NCI-H2227 (cell line): Measurements from ENCODE around the gene SYT8.
A peak's percentile ranks its signal among the peaks of the same experiment; 100 is the strongest.

ENCODE experiments used
- DNase-seq: peaks from one replicate; lab custom pipeline; 2025; ENCODE audit not compliant: unreplicated experiment; lab: John Stamatoyannopoulos, UW

Gene SYT8

DNA sequence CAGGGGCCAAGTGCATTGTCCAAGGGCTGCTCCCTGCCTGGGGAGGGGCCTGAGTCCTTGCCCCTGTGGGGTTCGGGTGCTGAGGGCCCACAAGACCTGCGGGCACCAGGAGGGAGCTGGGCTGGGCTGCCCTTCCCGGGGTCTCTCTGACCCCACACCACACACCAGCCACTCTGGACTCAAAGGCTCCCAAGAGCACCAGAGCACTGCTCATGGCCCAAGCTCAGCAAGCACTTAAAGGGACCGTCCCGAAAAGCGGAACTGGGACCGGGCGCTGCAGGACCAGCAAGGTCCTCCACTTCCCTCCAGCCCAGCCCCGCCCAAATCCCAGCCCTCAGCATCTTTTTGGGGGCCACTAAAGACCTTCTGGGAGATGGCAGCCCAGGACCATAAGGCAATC, 23.4 kb downstream of the SYT8 start:
- no peak for DNase-seq

DNA sequence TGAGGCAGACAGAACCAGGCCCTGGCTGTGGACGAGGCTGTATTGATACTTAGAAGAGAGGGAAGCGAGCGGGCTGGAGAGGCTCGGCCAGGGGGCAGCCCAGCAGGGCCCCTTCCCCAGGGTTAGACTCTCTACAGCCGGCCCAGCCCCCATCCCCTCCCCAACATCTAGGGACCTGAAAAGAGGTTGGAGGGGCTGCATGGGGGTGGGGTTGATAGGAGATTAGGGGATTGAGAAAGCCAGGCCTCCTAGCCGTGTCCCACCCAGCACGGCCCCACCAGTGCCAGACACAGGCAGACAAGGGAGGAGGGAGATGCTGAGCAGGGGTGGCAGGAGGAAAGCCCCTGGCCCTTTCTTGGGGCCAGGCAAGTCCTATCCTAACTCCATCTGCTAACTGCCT, 23.8 kb downstream of the SYT8 start:
- DNase-seq = no peak

DNA sequence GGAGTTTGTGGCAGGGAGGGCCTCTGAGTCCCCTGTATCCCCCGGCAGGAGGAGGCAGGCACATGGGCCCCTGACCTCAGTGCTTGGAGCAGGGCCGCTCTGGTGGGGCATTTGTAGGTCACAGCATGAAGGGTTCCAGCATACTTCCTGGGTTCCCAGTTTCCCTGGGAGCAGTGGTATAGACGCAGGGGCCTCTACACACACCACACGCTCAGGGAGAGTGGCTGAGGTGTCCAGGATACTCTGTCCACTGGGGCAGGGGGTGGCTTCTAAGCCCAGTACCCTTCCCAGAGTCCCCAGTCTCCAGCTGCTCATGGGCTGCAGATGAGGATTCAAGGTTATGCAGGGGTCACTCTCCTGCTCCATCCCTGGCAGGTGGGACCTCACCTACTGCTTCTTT, 24.2 kb downstream of the SYT8 start:
- no peak for DNase-seq

DNA sequence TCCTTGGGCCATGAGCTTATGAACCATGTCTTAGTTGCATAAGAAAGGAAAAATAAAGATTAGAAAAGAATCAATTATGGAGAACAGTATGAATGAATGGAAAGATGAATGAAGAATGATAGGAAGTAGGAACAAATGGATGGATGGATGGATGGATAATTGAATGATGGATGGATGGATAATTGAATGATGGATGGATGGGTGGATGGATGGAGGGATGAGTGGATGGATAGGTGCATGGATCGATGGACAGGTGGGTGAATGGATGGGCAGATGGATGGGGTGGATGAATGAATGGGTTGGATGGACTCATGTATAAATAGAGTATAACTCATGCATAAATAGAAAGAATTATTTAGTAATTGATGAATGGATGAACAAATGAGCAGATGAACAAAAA, 25.3 kb downstream of the SYT8 start:
- no peak for DNase-seq

DNA sequence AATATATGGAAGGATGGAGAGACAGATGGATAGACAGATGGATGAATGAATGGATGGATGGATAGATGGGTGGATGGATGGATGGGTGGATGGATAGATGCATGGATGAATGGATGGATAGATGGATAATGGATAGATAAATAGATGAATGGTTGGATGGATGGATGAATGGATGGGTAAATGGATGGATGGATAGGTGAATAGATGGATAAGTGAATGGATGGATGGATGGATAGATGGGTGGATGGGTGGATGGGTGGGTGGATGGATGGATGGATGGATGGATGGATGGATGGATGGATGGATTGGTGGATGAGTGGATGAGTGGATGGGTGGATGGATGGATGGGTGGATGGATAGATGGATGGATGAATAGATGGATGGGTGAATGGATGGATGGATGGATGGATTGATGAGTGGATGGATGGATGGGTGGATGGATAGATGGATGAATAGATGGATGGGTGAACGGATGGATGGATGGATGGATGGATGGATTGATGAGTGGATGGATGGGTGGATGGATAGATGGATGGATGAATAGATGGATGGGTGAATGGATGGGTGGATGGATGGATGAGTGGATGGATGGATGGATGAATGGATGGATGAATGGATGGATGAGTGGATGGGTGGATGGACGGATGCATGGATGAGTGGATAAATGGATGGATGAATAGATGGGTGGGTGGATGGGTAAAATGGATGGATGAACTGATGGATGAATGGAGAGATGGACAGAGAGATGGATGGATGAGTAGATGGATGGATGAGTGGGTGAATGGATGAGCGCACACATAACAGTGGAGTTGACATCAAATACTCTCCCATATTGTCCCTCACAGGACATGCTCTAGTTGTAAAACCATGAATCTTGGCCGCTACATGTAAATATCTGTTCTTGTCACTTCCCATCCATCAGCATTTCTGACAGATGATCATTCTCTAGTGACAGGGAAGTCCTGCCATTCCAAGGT, 26.9 kb downstream of the SYT8 start:
- DNase-seq = no peak

DNA sequence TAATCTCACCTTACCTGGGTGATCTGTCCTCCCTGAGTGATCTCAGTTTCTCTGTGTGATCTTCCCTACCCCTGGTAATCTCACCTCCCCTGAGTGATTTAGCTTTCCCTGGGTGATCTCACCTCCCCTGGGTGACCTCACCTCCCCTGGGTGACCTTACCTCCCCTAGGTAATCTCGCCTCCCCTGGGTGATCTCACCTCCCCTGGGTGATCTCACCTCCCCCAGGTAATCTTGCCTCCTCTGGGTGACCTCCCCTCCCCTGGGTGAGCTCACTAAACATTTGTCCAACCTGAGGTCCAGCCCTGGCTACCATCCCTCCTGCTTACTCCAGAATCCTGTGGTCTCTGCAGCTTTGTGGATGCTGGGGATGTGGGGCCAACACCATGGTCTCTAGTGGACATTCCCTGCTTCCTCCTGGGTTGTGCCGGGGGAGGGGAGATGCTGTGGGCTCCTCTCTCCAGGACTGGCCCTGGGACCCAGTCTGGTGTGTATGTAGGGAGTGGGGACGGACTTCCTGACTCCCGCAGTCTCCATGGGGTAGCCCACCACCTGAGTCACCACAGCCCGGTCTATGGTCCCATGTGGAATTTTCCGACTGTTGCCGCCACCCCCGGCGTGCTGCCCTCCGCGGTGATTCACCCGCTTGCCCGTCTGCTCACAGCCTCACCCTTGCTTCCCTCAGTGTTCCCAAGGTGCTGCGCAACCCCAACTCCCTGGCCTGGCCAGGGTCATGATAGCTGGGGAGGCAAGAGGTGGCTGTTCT, 28.0 kb downstream of the SYT8 start:
- DNase-seq = no peak

DNA sequence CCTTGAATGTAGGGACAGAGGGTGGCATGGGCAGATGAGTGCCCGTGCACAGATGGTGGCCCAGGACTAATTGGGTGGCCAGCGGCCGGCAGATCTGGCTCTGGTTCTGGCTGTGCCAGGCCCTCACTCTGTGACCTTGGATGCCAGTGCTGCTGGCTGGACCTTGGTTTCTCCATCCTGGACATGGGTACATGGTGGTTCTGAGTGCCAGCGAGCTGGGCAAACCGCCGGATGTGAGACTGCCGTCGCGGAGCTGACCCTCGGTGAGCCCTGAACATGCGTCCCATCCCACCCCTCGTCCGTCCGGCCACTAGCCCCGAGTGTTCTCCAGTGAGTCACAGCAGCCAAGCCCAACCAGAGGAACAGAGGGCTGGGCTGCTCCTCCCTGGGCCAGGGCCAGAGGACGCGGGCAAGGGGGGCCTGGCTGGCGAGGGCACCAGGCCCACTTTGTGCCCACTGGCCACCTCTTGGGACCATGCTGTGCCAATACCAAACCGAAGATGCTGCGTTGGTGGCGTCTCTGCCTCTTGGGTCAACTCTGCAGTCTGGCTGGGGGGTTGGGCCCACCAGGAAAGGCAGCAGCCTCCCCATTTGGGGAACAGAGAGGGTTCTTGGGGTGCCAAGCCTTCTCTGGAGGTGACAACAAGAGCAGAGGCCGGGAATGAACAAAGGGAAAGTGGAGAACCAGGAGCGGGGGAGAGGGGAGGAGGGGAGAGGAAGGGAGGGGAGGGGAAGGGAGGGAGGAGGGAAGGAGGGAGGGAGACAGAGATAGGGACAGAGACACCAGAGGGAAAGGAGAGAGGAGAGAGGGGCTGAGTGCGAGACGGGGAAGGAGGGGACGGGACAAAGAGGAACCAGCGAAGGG, 28.8 kb downstream of the SYT8 start:
- DNase-seq = peak; percentile 77

DNA sequence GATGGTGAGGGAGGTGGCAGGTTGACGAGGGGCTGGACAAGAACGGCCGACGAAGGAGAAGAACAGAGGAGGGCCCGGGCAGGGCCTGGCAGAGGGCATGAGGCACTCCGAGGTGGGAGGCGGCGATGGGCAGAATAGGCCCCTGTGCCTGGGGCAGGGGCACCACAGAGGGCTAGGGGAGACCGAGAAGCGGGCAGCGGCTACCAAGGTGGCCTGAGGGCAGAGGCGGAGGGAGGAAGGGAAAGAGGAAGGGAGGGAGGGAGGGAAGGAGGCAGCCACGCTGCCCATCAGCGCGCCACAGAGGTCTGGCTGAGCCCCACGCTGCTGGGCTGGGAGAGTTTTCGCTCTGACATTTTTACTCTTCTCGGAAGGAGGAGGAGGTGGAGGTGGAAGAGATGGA, 29.4 kb downstream of the SYT8 start:
- DNase-seq = no peak

DNA sequence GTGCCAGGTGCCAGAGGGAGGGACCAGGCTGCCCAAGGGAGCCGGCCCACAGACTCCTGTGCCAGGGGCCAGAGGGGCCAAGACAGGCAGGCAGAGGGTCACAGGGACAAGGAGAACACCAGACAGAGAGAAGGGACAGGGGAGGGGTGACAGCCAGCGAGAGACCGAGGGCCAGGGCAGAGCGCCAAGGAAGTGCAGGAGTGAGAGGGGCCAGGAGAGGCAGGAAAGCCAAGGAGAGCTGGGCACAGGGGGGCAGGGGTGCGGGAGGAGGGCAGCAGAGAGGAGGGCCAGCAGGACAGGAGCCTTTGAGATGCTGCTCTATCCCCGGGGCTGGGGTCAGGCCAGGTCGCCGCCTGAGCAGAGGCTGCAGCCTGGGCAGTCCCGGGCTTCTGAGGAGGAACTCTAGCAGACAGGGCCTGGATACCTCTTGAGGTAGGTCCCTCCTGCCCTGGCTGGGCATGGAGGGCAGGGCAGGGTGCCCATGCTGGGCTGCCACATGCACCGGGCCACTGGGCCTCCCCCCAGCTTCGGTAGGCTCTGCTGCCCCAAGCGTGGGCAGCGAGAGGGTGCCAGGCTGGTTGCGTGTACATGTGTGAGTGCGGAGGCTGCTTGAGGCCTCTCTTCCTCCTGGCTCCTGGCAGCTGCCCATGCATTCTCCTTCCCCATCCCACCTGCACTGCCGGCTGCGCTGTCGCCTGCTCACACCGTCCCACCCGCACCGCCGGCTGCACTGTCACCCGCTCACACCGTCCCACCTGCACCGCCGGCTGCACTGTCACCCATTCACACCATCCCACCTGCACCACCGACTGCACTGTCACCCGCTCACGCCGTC, 30.3 kb downstream of the SYT8 start:
- DNase-seq = no peak

DNA sequence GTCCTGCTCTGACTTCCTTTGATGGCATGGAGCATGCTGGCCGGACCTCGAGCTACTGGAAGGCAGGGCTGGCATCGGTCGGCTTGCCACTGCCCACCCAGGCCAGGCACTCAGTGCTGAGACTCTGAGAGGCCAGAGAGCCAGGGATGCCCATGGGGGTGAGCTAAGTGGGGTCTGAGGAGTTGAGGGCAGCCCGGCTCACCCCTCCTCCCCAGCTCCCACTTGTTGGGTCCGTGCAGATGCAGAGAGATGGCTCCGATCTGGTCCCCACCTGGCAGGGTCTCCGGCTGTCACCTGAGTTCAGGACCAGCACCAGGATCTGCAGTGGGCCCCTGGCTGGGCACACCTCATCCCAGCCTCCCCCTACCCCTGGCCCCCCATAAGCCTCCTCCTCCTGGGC, 31.4 kb downstream of the SYT8 start:
- no peak for DNase-seq

DNA sequence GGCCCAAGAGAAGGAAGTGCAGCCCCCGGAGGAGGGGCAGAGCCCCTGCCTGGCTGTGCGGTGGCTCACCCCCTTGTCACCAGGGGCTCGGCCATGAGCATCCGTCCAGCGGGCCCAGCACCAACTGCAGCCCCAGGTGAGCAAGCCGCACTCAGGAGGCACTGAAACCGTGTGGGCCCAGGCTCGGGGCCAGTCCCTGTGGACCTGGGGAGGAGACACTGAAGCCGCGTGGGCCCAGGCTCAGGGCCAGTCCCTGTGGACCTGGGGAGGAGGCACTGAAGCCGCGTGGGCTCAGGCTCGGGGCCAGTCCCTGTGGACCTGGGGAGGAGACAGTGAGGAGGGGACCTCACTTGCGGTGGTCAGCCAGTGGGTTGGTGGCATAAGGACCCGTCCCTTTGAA, 32.0 kb downstream of the SYT8 start:
- no peak for DNase-seq

DNA sequence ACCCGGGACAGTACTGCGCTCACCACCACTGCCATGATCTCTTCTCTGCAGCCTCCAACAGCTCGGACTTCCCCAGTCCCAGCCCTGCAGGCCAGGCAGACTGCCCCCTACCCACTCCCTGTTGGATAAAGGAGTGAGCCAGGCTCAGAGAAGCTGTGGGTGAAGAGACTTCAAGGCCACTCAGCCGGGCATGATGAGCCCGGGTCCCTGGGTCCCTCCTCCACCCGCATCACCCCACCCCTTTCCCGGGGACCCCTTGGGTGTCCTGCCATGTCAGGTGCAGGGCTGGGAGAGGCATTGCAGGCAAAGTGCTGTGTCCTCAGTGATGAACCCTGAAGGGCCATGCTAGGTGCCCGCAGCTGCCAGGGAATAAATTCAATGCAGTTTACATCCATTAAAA, 32.6 kb downstream of the SYT8 start:
- no peak for DNase-seq

DNA sequence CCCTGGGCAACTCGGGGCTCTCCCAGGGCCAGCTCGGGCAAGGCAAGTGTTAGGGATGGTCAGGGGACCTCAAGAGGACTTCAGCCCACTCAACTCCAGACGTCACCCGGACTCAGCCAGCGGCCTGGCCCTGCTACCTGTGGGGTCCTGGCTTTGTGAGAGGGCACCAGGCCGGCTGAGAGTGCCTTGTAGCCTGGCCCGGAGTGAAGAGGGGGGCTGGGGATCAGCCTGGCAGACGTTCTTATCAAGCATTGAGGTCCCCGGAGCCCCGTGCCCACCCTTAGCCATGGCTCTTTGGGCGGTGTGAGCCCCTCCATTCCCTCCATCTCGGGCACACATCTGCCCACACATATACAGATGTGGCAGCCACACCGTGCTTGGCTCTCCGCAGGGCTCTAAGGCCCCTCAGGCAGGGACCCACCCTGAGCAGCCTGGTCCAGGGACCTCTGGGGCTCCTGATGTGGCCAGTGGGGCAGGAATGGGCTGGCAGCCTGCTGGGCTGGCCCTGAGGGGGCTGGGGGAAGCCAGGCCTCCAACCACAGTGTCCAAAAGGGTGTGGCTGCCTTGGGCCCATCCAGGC, 33.4 kb downstream of the SYT8 start:
- no peak for DNase-seq

DNA sequence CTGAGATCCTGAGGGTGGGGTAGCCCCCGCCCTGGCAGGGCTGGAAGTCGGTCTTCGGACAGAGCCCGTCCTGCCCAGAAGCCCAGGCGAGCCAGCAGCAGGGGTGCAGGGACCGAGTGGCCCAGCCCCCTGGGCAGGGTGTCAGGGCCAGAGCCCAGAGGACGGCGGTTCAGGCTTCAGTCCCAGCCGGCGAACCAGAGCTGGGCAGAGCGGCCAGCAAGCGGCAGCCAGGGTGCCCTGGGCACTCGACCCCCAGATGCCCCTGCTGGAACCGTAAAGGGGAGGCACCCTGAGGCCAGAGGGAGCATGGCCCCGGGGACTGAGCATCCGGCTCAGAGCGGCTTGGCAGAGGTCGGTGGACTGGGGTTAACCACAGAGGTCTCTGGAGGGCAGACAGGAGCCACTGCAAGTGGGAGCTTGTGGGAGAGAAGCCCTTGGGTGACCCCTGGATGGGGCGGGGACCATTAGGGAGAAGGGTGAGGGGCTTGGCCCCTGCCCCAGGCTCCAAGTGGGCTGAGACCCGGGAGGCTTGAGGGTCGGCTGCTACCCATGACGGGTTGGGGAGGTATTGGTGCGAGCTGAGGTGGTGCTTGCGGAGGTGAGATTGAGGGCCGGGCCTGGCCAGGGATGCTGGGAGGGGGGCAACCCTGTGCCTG, 34.0 kb downstream of the SYT8 start:
- no peak for DNase-seq

DNA sequence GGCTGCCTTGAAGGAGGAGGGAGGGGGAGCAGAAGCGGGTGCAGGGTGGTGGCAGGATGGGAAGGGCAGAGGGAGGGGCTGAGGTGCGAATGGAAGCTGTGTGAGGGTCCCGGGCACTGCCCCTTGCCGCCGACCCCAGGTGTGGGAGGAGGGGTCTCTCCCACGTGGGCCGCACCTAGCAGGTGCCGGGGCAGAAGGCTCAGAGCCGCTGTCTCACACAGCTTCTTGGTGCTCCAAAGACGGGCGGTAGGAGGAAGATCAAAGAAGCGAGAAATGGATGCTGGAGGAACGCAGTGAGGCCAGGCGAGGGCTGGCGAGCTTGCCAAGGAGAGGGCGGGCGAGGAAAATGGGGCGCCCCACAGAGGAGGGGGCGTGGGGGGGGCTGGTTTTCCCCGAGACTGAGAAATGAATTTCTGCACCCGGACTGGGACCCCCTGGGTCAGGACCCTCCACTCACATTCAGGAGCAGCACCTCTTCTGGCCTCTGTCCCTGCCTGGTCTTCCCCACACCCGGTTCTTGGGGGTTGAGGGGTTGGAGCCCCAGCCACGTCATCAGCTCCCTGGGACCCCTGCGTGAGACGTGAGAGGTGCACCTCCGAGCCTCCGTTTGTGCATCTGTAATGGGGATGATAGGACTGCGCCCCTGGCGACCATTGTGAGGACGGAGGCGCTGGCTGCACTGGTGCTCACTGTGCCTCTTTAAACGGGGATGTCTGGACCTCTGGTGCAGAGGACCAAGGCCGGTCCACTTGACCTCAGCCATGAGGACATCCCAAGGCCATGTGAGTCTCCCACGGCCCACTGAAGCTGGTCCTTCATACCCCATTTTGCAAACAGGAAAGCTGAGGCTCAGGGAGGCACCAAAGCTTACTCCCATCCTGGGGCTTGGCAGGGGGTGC, 34.9 kb downstream of the SYT8 start:
- DNase-seq = no peak

DNA sequence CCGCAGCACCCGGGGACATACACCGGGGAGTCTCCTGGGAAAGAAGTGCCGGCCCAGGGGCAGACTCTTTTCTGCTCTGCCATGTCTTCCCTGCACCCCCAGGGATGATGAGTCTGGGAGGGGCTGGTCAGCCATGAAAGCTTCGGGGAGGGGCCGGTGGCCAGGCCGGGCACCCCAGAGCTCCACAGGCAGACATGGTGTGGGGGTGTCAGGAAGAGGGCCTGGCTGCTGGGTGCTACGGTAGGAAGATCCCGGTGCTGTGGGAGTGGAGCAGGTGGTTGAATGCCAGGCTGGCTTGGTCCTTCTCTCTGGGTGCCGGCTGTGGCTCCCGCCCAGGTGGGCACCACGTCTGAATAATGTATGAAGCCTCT, 35.5 kb downstream of the SYT8 start:
- DNase-seq = no peak

DNA sequence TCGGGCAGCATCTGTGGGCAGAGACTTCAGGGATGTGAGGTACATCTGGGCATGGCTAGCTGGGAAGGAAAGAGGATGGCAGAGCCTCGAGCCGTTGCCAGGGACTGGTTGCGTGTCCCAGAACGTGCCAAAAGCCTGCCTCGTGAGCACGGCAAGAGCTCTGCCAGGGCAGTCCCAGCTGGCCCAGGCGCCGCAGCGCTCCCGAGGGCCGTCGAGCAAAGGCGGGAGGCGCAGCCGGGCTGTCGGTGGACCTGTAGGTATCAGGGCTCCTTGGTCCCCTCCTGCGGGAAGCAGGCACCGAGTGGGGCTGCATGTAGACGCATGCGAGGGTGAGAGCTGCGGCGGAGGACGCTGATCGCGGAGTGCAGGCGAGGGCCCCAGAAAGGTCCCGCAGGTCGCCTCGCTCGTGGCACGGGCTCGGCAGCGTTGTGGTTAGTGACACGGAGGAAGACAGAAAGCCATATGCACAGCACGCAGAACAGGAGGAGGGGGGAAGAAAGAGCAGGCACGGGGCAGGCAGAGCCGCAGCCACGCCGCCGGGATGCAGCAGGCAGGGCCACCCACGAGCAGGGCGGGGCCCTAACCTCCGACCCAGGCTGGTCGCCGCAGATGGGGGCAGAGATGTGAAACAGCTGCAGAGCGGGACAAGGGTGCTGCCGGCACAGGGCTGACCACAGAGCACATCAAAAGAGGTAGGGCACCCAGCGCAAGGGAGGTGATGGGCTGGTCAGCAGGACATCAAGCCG, 36.1 kb downstream of the SYT8 start:
- no peak for DNase-seq

DNA sequence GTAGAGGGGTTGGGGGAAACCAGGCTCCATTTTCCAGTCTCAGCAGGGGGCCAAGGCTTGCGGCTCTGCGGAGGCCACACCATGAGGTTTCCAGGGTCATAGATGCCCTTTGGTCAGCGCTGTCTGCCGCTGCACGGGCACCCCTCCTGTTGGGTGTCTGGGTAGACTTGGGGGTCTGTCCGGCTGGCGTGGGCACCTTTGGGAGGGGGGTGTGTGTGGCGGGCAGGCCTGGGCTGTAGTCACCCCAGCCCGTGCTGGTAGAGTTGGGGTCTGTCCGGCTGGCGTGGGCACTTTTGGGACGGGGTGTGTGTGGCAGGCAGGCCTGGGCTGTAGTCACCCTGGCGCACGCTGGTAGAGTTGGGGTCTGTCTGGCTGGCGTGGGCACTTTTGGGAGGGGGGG, 36.7 kb downstream of the SYT8 start:
- DNase-seq = no peak
